Frontal cortex (tissue), 4 donors: ENCODE measurements around the gene TJAP1. TPM values are rescaled to one million over a fixed set of nuclear protein-coding genes. Genes with fewer than 3 reads are reported as not detected.
"Not testable (repeated sequence)": the region's sequence is repeated elsewhere in the genome, so short reads cannot be mapped to it uniquely, and the experiment has no call there.

Experiments
- DNase-seq, 2 donors: peaks; one replicate each; pipeline ENCODE4 v3.0.0; 2012; ENCODE audit warnings: low spot score in 2 of 2
- FAIRE-seq: peaks from 2 replicates; lab custom pipeline; 2012; peaks lifted over from hg19 to GRCh38; lab: Jason Lieb, UNC
- small RNA-seq: library from RNA; depleted of rRNA; stranded (forward); fragments of <200 nt; gene quantifications from one replicate; pipeline ENCODE3, GENCODE V24; 2014
- total RNA-seq: library from RNA; depleted of rRNA; stranded (reverse); fragments of >200 nt; gene quantifications from one replicate; pipeline ENCODE4 v1.2.3, GENCODE V29; 2014
- donor health status: control.
- donor health status: control.
- donor health status: control.

TJAP1 gene
- total RNA-seq, 1 donor from 2014 or later: 2.9 TPM

DNA sequence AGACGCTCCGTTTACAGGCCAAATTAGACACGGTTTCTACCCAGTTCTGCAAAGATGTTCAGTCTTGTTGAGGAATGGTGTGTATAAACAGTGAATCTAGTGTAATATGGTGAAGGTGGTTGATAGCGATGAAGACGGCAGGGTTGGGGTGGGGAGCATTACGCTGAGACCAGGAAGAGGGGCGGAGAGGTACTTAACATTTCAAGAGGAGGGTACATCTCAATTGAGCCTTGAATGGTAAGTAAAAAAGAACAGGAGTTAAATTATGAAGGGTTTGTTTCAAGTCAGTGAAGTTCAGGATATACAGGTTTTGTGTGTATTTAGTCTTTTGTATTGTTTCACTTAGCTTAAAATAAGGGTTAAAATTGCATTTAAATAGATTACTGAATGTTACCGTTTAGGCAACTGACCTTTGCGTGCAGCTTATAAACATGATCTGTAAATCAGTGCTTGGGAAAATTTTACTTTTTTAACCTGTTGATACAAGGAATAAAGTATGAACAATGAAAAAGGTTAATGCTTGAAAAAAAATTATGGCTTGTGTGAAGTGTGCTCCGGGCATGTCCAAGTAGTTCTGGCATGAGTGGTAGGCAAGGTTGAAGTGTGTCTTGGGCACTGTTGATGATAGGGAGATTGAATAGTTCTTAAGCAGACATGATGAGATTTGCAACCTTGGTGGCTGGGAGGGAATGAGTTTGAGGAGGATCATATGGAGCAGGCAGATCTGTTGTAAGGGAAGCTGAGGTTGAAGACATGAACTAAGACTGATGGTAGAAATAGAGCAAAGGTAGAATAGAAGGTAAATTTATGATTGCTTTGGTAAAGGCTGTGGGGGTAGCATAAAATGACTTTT is 40.4 kb downstream of the TJAP1 start:
- DNase-seq (no peak), FAIRE-seq (no peak)

DNA sequence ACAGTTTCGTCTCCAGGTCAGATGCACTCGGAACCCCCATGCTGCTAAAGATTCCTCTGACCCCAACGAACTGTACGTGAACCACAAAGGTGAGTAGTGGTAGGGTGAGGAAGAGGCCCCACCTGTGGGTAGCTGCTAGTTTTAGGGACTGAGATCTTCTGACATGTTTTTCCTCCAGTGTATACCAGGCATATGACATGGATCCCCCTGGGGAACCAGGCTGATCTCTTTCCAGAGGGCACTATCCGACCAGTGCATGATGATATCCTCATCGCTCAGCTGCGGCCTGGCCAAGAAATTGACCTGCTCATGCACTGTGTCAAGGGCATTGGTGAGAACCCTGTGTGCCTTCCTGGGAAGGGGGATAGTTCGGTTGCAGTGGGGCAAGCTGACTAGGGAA is 42.7 kb downstream of the TJAP1 start:
- no peak for DNase-seq
- no peak for FAIRE-seq

DNA sequence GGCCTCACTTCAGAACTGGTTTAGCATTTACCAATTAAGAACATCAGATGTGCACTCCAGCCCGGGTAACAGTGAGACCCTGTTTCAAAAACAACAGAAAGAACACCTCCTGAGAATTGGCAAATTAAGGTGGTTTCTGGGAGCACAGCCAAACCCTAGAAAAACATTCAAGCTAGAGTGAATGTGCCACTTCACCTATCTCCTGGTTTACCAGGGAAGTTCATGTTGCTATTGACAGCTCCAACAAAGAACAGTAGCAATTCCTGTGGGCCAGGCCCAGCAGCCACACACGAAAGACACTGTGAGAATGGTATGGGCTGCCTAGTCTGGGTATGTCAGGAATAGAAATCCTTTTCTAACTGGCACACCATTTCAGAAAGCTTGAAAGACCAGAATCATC is 44.5 kb downstream of the TJAP1 start:
- DNase-seq: no peak
- FAIRE-seq: no peak

DNA sequence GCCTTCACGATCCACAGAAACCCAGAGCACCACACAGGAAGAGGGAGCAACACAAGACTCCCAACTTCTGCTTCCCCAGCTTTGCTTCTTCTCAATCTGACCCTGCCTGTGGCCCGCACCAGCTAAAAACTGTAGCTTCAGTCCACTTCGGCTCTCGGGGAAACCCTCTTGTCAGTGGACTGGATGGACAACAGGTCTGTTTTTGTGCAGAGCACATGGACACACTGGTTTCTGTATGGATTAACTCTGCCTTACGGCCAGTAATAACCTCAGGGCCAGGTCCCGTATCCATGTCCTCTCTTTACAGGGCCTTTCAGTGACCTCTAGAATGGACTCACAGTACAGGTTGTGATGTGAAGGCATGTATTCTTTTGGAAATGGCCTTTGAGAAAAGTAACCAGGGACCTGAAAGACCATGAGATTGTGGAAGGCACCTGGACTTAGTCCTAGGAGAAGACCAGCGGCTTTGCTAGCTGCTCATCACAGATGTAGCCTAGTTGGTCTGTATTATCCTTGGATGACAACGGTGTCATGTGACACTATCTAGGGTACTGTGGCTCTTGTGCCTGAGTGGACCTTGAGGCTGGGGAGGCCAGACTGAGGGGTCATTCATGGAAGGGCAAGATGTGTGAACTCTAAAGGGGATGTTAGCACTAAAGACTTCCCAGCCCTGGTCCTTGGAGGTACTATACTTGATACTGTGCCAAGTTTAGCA is 45.3 kb downstream of the TJAP1 start:
- FAIRE-seq (no peak), DNase-seq (no peak)

DNA sequence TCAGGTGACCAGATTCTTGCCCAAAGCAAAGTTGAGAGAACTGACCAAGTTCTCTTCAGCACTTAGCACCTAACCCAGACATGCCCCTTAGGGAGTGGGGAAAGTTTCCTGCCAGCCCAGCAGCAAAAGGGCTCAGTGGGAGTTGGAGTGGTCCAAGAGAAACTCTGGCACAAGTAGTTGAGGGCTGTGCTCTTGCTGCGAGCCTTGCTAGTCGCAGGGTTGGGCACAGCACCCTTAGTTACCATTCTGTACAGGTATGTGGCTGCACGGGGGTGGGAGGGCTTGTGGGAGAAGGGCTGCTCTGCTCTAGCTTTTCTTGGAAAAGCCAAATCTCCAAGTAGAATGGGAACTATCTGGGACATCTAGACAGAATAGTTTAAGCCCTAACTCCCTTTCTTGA is 45.9 kb downstream of the TJAP1 start:
- no peak for DNase-seq
- FAIRE-seq: no peak

DNA sequence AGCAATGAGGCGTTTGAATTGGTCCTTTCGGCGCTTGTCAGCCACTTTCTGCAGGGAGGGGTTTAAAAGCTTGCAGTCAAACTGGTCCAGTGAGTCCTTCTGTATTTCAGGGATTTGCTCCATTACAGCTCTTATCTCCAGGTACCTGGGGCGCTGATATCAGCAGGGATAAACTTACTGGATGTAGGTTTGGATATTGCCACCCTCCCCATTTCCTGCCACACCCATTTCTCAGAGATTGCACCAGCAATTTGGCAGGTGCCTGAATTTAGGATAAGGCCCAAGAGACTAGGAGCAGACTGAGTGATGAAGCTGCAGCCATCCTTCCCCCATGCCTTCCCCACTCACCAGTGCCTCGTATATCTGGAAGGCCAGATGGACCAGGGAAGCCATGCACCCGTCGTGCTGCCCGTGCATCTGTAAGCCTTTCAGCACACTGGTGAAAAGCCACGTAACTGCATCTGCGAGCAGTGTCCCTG is 47.2 kb downstream of the TJAP1 start:
- DNase-seq (no peak), FAIRE-seq (no peak)

DNA sequence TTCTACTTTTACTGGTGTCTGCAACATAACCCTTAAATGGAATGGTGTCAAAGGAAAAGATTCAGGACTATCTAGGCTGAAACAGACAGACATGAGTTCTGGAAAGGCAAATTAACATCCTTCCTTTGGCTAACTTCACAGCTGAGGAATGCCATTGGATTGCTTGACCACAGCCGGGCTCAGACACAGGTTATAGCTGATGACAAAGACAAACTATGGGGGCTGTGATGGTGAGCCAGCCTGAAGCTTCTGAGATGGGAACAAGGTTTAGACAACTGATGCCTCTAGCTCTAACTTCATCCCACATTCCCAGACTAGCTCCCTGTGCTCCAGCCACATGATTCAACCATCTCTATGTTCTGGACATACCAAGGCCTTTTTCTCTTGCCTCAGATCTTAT is 54.8 kb downstream of the TJAP1 start:
- no peak for FAIRE-seq
- DNase-seq: no peak

DNA sequence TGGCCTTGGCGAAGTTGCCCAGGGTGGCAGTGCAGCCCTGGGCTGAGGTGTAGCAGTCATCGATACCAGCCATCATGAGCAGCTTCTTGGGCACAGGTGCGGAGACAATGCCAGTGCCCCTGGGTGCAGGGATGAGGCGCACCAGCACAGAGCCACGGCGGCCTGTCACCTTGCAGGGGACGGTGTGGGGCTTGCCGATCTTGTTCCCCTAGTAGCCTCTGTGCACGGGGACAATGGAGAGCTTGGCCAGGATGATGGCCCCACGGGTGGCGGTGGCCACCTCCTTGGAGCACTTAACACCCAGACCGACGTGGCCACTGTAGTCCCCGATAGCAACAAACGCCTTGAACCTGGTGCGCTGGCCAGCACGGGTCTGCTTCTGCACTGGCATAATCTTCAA is 61.6 kb downstream of the TJAP1 start:
- not testable (repeated sequence) for FAIRE-seq

DNA sequence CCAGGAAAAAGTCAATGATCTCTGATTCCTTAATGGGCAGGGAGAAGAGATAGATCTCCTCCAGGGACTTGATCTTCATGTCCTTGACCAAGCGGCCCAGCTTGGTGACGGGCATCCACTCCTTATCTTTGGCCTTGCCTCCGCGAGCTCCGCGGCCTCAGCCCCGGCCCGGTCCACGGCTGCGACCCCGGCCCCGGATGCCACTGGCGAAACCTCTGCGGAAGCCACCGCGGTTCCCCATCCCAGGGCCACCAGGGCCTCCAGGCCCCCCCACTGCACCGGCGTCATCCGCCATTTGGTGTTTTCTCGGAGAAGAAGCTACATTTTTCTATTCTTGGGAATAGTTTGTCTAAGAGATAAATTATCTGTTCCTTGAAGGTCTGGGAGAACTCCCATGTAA is 62.0 kb downstream of the TJAP1 start:
- FAIRE-seq, DNase-seq: not testable (repeated sequence)

More for the DNA sequence above, 61.6 kb downstream of the TJAP1 start:
- DNase-seq: not testable (repeated sequence)

DNA sequence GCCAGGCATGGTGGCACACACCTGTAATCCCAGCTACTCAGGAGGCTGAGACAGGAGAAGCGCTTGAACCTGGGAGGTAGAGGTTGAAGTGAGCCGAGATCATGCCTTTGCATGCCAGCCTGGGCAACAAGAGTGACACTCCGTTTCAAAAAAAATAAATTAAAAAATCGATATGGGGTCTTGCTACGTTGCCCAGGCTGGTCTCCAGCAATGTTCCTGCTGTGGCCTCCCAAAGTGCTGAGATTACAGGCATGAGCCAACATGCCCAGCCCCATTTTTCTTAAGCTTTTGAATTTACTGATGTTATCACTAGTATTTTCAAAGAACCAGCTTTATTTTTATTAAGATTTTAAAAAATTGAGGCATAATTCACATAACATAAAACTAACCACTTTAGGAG is 63.1 kb downstream of the TJAP1 start:
- FAIRE-seq (no peak), DNase-seq (no peak)

DNA sequence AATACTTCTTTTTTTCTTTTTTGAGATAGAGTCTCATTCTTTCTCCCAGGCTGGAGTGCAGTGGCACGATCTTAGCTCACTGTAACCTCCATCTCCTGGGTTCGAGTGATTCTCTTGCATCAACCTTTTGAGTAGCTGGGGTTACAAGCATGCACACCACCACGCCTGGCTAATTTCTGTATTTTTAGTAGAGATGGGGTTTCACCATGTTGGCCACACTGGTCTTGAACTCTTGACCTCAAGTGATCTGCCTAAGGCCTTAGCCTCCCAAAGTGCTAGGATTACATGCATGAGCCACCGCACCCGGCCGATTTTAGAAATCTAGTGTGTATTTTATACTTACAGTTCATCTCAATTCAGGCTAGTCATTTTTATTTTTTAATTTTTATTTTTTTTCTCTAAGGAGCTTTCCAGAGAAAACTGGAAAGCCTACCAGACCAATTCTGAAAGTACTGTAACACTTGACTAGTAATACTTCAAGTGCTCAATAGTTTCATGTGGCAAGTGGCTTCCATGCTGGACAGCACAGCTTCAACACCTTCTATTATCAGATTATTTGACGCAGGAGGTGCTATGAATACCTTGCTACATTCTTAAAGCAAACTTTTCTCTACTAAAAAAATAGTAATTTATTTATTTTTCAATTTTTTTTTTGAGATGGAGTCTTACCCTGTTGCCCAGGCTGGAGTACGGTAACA is 64.6 kb downstream of the TJAP1 start:
- no peak for DNase-seq
- no peak for FAIRE-seq

DNA sequence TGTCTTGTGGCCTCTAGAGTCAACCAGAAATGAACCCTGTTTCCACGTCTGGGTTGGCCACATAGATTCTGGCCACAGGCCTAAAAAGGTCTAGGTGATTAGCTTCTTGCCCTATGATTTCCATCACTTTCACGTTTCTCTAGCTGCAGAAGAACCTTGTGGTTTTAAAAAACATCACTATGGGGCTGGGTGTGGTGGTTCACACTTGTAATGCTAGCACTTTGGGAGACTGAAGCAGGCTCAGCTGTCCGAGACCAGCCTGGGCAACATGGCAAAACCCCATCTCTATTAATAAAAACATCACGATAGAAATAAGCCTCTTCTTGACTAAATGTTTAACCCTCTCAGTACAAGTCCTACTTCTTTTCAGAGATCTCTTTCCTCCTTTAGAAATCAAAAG is 67.1 kb downstream of the TJAP1 start:
- no peak for DNase-seq
- no peak for FAIRE-seq

DNA sequence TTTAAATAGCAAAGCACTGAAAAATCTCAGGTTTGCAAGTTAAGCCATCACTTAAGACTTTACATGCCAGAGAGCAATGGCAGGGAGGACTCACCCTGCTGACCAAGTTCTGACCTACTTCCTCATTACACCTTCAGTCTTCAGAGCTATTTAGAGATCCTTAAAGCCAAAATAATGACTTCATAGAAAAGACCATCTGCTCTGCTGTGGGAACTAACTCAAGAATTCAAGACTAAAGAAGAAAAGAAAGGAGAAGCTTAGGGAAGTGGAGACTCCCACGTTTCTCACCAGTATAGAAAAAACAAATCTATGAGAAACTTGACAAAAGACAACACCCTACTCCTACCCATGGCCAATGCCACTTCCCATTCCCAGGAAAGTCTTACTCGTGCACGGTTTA is 69.9 kb downstream of the TJAP1 start:
- FAIRE-seq (no peak), DNase-seq (no peak)

Small RNAs within 50 kb of the gene (small RNA-seq; reads per million reads assigned to genes)
- not detected for gene MIR6780B
- gene RF00426: not detected
- not detected for gene RNU6-1113P

Other genes with a start within 250 kb of the TJAP1 start
- 13.9 TPM for gene DNPH1, start 248.1 kb upstream of the TJAP1 start, total RNA-seq
- gene TTBK1, start 234.1 kb upstream of the TJAP1 start, total RNA-seq: 9.8 TPM
- 0.41 TPM for gene SLC22A7, start 179.3 kb upstream of the TJAP1 start, total RNA-seq
- 4.5 TPM for gene CRIP3, start 168.7 kb upstream of the TJAP1 start, total RNA-seq
- gene ZNF318, start 107.9 kb upstream of the TJAP1 start, total RNA-seq: 9.8 TPM
- gene ABCC10, start 50.0 kb upstream of the TJAP1 start, total RNA-seq: 17.9 TPM
- 8.6 TPM for gene DLK2, start 22.0 kb upstream of the TJAP1 start, total RNA-seq
- gene LRRC73, start 32.8 kb downstream of the TJAP1 start, total RNA-seq: 2.9 TPM
- gene YIPF3, start 39.4 kb downstream of the TJAP1 start, total RNA-seq: 68.5 TPM
- gene POLR1C, start 39.5 kb downstream of the TJAP1 start, total RNA-seq: 27.7 TPM
- 55.0 TPM for gene XPO5, start 98.5 kb downstream of the TJAP1 start, total RNA-seq
- 10.2 TPM for gene POLH, start 98.6 kb downstream of the TJAP1 start, total RNA-seq
- 32.6 TPM for gene GTPBP2, start 151.7 kb downstream of the TJAP1 start, total RNA-seq
- 25.3 TPM for gene MAD2L1BP, start 158.3 kb downstream of the TJAP1 start, total RNA-seq
- gene RSPH9, start 167.5 kb downstream of the TJAP1 start, total RNA-seq: 6.1 TPM
- 16.3 TPM for gene MRPS18A, start 210.2 kb downstream of the TJAP1 start, total RNA-seq